ENCODE measurements around the gene ASTN2.

Gene ASTN2

GRCh38 chr9:117116084-117116483, 298.8 kb downstream of the ASTN2 start:
- H3K4me3 ChIP-seq (ENCODE audit: low read length): no peak overlapping the region
- no peak for TF ChIP-seq CTCF (conservative IDR thresholded peaks at IDR 0.05; ENCODE audit: low read length)
- DNase-seq (ENCODE audit: low read depth): no peak

- H3K4me3 ChIP-seq (ENCODE audit: low read length): no peak overlapping the region
- no peak for TF ChIP-seq CTCF (conservative IDR thresholded peaks at IDR 0.05; ENCODE audit: low read length)
- no peak for DNase-seq (ENCODE audit: low read depth)
Measured at GRCh38 chr9:117114768-117115167, 300.1 kb downstream of the ASTN2 start.

- H3K4me3 ChIP-seq (ENCODE audit: low read length): no peak overlapping the region
- TF ChIP-seq CTCF (conservative IDR thresholded peaks at IDR 0.05; ENCODE audit: low read length): no peak
- no peak for DNase-seq (ENCODE audit: low read depth)
Measured at GRCh38 chr9:117104716-117105495, 310.0 kb downstream of the ASTN2 start.

DNA sequence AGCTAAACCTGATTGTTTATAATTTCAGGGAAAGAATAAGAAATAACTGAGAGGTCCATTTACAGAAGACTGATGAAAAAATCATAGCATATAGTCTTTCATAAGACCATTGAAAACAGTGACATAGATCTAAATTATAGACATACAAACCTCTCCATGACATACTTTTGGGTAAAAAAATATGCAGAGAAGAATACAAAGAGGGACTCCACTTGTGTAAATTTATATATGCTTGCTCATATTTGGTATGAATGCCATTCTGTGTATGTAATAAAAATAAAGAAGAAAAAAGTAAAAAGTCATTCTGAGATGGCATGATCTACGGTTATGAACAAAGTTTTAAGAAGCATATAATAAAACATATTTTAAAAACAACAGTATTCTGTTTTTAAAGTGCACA, 310.7 kb downstream of the ASTN2 start:
- no peak for DNase-seq (ENCODE audit: low read depth)
- no peak overlapping the region for H3K4me3 ChIP-seq (ENCODE audit: low read length)
- no peak for TF ChIP-seq CTCF (conservative IDR thresholded peaks at IDR 0.05; ENCODE audit: low read length)

DNA sequence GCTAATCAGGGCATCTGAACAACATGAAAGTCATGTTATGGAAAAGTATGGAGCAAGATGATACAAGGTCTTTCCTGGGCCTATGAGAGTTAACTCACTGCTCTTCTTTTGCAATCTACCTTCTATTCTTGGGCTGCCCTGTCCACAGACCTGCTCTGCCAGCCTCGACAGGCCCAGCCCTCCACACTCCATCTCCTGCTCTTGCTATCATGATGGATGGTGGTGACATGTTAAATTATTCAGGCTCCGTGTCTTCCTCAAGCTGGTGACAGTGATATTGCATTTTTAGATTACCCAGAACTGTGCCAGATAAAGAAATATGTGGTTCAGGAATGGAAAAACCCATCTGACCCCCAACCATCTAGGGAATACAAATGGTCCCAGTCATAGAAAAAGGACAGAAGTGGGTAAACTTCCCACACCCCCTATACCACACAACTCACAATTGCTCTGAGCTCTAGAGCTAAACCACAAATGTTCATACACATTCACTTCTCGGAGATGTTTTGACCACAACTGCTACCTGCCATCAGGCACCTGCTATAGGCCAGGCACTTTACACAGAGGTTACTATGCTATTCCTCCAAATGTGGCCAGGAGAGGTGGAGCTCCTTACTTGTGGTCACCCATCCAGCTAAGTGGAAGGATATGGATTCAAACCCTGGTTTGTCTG, 311.3 kb downstream of the ASTN2 start:
- no peak for DNase-seq (ENCODE audit: low read depth)
- H3K4me3 ChIP-seq (ENCODE audit: low read length): no peak overlapping the region
- no peak for TF ChIP-seq CTCF (conservative IDR thresholded peaks at IDR 0.05; ENCODE audit: low read length)

- H3K4me3 ChIP-seq (ENCODE audit: low read length): no peak overlapping the region
- no peak for DNase-seq (ENCODE audit: low read depth)
- no peak for TF ChIP-seq CTCF (conservative IDR thresholded peaks at IDR 0.05; ENCODE audit: low read length)
Measured at GRCh38 chr9:117101008-117101407, 313.8 kb downstream of the ASTN2 start.

DNA sequence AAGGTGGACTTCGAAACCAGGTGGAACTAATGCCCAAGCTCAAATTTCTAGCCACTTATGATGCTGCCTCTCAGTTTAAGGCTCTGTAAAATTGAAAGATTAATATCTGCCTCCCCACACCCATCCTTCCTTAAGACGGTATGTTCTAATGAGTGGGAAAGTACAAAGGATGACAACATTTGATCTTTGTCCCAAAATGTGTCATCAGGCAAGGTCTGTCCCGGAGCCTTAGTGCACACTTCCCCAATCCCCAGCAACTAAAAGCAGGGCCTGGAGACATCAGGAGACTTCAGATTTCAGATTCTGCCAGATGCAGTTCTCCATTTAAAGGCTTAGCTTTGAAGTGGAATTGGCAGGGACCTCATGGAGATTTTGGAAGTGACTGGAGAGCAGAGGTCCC, 316.5 kb downstream of the ASTN2 start:
- TF ChIP-seq CTCF (conservative IDR thresholded peaks at IDR 0.05; ENCODE audit: low read length): no peak
- H3K4me3 ChIP-seq (ENCODE audit: low read length): no peak overlapping the region

More for the DNA sequence above, 316.5 kb downstream of the ASTN2 start:
- DNase-seq (ENCODE audit: low read depth): no peak

Data from AG10803 (cell line).